GM23248 (cell line): Measurements from ENCODE around the gene CERS5. TPM values are rescaled to one million over a fixed set of nuclear protein-coding genes. Genes with fewer than 3 reads are reported as not detected.

Source experiments
- DNase-seq: peaks from one replicate; pipeline ENCODE4 v3.0.0-alpha.2; 2015
- H2AFZ ChIP-seq: fragments of 200-600 bp; sonication (generic); 2 replicates; pipeline ENCODE4 v1.6.1; 2016; ENCODE audit warnings: antibody characterized with exemption
- H3F3A ChIP-seq: fragments of 200-600 bp; sonication (generic); 2 replicates; pipeline ENCODE4 v1.6.1; 2016; ENCODE audit warnings: mild to moderate bottlenecking, antibody characterized with exemption, mixed run types; ENCODE audit not compliant: insufficient read depth
- H3K27ac ChIP-seq: fragments of 200-600 bp; sonication (generic); 2 replicates; pipeline ENCODE4 v1.5.1; 2016; ENCODE audit warnings: mild to moderate bottlenecking
- H3K27me3 ChIP-seq: fragments of 200-600 bp; sonication (generic); replicated peaks from 2 replicates; pipeline ENCODE4 v1.6.1; 2016; ENCODE audit warnings: mild to moderate bottlenecking; ENCODE audit not compliant: insufficient read depth
- H3K36me3 ChIP-seq: fragments of 200-600 bp; sonication (generic); 2 replicates; pipeline ENCODE4 v1.6.1; 2016; ENCODE audit warnings: low read depth, mild to moderate bottlenecking
- H3K4me1 ChIP-seq: fragments of 200-600 bp; sonication (generic); 2 replicates; pipeline ENCODE4 v1.6.1; 2016; ENCODE audit warnings: mild to moderate bottlenecking; ENCODE audit not compliant: insufficient read depth
- H3K4me2 ChIP-seq: fragments of 200-600 bp; sonication (generic); one replicate; pipeline ENCODE4 v1.6.1; 2016; ENCODE audit warnings: mild to moderate bottlenecking; ENCODE audit not compliant: unreplicated experiment
- H3K4me3 ChIP-seq: fragments of 200-600 bp; sonication (generic); 2 replicates; pipeline ENCODE4 v1.5.1; 2016; ENCODE audit warnings: mild to moderate bottlenecking
- H3K79me2 ChIP-seq: fragments of 200-600 bp; sonication (generic); 2 replicates; pipeline ENCODE4 v1.6.1; 2016; ENCODE audit warnings: mild to moderate bottlenecking; ENCODE audit not compliant: insufficient read depth
- H3K9ac ChIP-seq: fragments of 200-600 bp; sonication (generic); 2 replicates; pipeline ENCODE4 v1.6.1; 2016; ENCODE audit warnings: mild to moderate bottlenecking
- H3K9me2 ChIP-seq: fragments of 200-600 bp; sonication (generic); 2 replicates; pipeline ENCODE4 v1.6.1; 2016; ENCODE audit warnings: mixed run types, mild to moderate bottlenecking, moderate library complexity; ENCODE audit not compliant: insufficient read depth
- H3K9me3 ChIP-seq: fragments of 200-600 bp; sonication (generic); one replicate; pipeline ENCODE4 v1.6.1; 2017; ENCODE audit warnings: low read depth
- H4K20me1 ChIP-seq: fragments of 200-600 bp; sonication (generic); 2 replicates; pipeline ENCODE4 v1.6.0; 2016; ENCODE audit not compliant: insufficient read depth
- EZH2 ChIP-seq: fragments of 200-600 bp; sonication (generic); IDR thresholded peaks from 2 replicates; pipeline ENCODE4 v1.6.1; 2018; ENCODE audit warnings: antibody characterized with exemption, mild to moderate bottlenecking; ENCODE audit not compliant: insufficient read depth, poor library complexity, severe bottlenecking
- EZH2phosphoT487 ChIP-seq: fragments of 200-600 bp; sonication (generic); IDR thresholded peaks from 2 replicates; pipeline ENCODE4 v1.6.1; 2018; ENCODE audit warnings: antibody characterized with exemption, moderate library complexity, mild to moderate bottlenecking, low read depth; ENCODE audit not compliant: insufficient read depth
- WGBS, 2 experiments: methylation state at CpG; one replicate each; pipeline ENCODE4 v1.1.6; 2015 to 2017; ENCODE audit warnings: low lambda C conversion rate in 2 of 2, low coverage in 1 of 2; ENCODE audit errors: missing lambda C conversion rate in 2 of 2; 5-methylcytosine and 5-hydroxymethylcytosine counted together
- in situ Hi-C: fragments of 300-500 bp; cut with MboI; formaldehyde crosslinking; loops from 2 replicates; pipeline ENCODE4 v1.15.0; 2020
- polyA plus RNA-seq: library from polyadenylated mRNA; unstranded; fragments of >200 nt; fragmentation: Nextera tagmentation; extraction: Ambion mirVana; gene quantifications from 2 replicates; pipeline ENCODE4 v1.2.1, GENCODE V29; 2016
- total RNA-seq: library from RNA; depleted of rRNA; stranded (reverse); fragments of >200 nt; shearing (Covaris generic); gene quantifications from 2 replicates; pipeline ENCODE4 v1.2.3, GENCODE V29; 2014

Gene CERS5
- total and polyA plus RNA-seq, 2 experiments from 2014 or later, result 60.7 to 99.2 TPM

DNA sequence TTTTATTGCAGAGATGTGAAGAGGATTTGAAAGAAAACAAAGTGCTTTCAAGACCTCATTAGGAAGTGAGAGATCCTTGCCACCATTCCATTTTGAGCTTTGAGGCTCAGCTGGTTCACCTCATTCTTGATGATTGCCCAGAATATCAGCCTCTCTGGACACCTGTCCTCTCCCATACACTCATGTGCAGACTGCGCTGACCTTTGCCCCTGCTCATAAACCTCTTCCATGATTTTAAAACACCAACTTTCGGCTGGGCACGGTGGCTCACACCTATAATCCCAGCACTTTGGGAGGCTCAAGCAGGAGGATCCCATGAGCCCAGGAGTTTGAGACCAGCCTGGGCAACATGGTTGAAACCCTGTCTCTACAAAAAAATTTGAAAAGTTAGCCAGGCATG lies 46.2 kb downstream of the CERS5 start:
- Histone ChIP-seq H3K9me2 (no peaks in the 10 kb centered on the region), H3K79me2 (peaks cover 42% of the 10 kb centered on the region), H3K27me3 (no peaks in the 10 kb centered on the region), H3K4me2 (no peak overlapping the region), H3K27ac (no peak overlapping the region), H3K9ac (no peak overlapping the region), H3K4me3 (no peak overlapping the region), H3K4me1 (no peaks in the 10 kb centered on the region), H2AFZ (no peak overlapping the region), H3K9me3 (no peaks in the 10 kb centered on the region), H3F3A (peaks cover 25% of the 10 kb centered on the region; the same call in 1 of the 2 replicates), H3K36me3 (0 out of 2 replicates have a peak, but pooled peaks cover 6% of the 10 kb centered on the region), H4K20me1 (no peaks in the 10 kb centered on the region)
- TF ChIP-seq EZH2phosphoT487 (no peak), EZH2 (no peak)
- 88 to 90% methylated on average over 3 of the region's 3 CpGs for WGBS, 2 experiments
- in situ Hi-C loops, result no loop called here
- no peak for DNase-seq

DNA sequence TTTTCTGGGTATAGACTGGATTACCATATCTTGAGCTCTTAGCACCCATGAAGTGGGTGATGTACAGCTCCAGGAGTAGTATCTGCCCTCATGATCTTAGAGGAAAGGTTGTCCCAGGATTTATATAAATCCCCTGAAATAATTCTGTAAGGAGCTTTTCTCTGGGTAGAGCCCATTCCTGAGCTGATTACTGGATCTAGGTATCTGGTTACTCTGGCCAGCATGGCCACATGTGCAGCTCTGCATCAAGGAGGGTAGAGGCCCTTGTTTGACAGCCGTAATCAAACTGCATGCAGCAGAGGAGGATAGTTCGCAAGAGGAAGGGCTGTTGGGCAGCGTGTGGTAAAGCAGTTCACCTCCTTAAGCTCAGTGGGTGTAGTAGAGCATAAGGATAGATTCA lies 46.6 kb downstream of the CERS5 start:
- WGBS, 2 experiments, result 85 to 88% methylated on average over 3 of the region's 3 CpGs

DNA sequence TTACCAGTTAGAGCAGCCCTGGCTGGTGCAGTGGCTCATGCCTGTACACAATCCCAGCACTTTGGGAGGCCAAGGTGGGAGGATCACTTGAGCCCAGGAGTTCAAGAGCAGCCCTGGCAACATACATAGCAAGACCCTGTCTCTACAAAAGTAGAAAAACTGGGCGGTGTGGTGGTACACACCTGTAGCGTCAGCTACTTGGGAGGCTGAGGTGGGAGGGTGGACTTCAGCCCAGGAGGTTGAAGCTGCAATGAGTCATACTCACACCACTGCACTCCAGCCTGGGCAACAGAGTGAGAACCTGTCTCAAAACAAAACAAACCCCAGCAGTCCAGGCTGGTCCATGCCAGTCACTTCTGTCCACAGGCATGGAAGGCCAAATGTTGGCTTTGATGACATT lies 47.8 kb downstream of the CERS5 start:
- H3K9me3 ChIP-seq, result no peaks in the 10 kb centered on the region
- H3F3A ChIP-seq, result peaks cover 10% of the 10 kb centered on the region; the same call in 1 of the 2 replicates
- H2AFZ ChIP-seq, result no peak overlapping the region
- no peak overlapping the region for H3K27ac ChIP-seq
- H3K4me1 ChIP-seq, result no peaks in the 10 kb centered on the region
- H3K36me3 ChIP-seq, result 0 out of 2 replicates have a peak, but pooled peaks cover 6% of the 10 kb centered on the region
- H3K4me2 ChIP-seq, result no peak overlapping the region
- H3K79me2 ChIP-seq, result peaks cover 58% of the 10 kb centered on the region
- H3K27me3 ChIP-seq, result no peaks in the 10 kb centered on the region
- no peak overlapping the region for H3K4me3 ChIP-seq
- no peak for TF ChIP-seq EZH2phosphoT487
- H4K20me1 ChIP-seq, result no peaks in the 10 kb centered on the region
- in situ Hi-C loops, result no loop called here
- DNase-seq, result no peak
- H3K9ac ChIP-seq, result no peak overlapping the region
- 97 to 100% methylated on average over 2 of the region's 2 CpGs for WGBS, 2 experiments
- no peaks in the 10 kb centered on the region for H3K9me2 ChIP-seq

More for the DNA sequence above, 46.6 kb downstream of the CERS5 start:
- Histone ChIP-seq H3K27ac (no peak overlapping the region), H3K9ac (no peak overlapping the region), H3K79me2 (peaks cover 46% of the 10 kb centered on the region), H3K4me3 (no peak overlapping the region), H3K9me2 (no peaks in the 10 kb centered on the region), H2AFZ (no peak overlapping the region), H3K4me1 (no peaks in the 10 kb centered on the region), H3K36me3 (0 out of 2 replicates have a peak, but pooled peaks cover 6% of the 10 kb centered on the region), H4K20me1 (no peaks in the 10 kb centered on the region), H3F3A (peaks cover 21% of the 10 kb centered on the region; the same call in 1 of the 2 replicates), H3K9me3 (no peaks in the 10 kb centered on the region), H3K4me2 (no peak overlapping the region), H3K27me3 (no peaks in the 10 kb centered on the region)
- no peak for DNase-seq
- TF ChIP-seq EZH2 (no peak), EZH2phosphoT487 (no peak)
- in situ Hi-C loops, result no loop called here

DNA sequence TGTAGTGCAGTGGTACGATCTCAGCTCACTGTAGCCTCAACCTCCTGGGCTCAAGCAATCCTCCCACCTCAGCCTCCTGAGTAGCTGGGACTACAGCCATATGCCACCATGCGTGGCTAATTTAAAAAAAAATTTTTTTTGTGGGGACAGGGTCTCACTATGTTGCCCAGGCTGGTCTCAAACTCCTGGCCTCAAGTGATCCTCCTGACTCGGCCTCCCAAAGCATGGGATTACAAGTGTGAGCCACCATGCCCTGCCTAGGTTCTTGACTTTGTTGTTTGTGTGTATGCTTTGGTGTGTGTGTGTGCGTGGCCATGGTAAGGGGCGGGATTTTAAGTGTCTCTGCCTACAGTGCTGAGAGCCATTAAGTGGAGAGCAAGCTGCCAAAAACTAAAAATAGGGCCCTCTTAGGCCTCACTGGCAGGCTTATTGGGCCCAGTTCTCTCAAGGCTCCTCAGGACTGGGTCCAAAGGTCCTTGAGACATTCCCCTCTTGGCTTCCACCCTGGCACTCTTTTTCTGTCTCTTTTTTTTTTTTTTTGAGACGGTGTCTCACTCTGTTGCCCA lies 50.0 kb downstream of the CERS5 start:
- no peak overlapping the region for H2AFZ ChIP-seq
- no peaks in the 10 kb centered on the region for H3K4me1 ChIP-seq
- WGBS, 2 experiments, result 80 to 88% methylated on average over 6 of the region's 6 CpGs
- DNase-seq, result no peak
- H3K9me2 ChIP-seq, result no peaks in the 10 kb centered on the region
- no peaks in the 10 kb centered on the region for H3K9me3 ChIP-seq
- H3K27me3 ChIP-seq, result no peaks in the 10 kb centered on the region
- H3K4me3 ChIP-seq, result no peak overlapping the region
- TF ChIP-seq EZH2phosphoT487 (no peak), EZH2 (no peak)
- H3K27ac ChIP-seq, result no peak overlapping the region
- no peak overlapping the region for H3K9ac ChIP-seq
- H3F3A ChIP-seq, result peaks cover 7% of the 10 kb centered on the region
- no peaks in the 10 kb centered on the region for H4K20me1 ChIP-seq
- H3K36me3 ChIP-seq, result 0 out of 2 replicates have a peak, but pooled peaks cover 6% of the 10 kb centered on the region
- H3K4me2 ChIP-seq, result no peak overlapping the region
- in situ Hi-C loops, result no loop called here
- H3K79me2 ChIP-seq, result peaks cover 77% of the 10 kb centered on the region
